Midbrain (tissue), 1 donor: Measurements from ENCODE around the gene ACOT8.

Source experiments
- DNase-seq: peaks from one replicate; lab custom pipeline; 2025; lab: John Stamatoyannopoulos, UW

Gene ACOT8

GRCh38 chr20:45792317-45793118 is 64.7 kb downstream of the ACOT8 start:
- DNase-seq, result no peak
